SU-DHL-6 (cell line): ENCODE data around the gene MAP4K1.

Experiments used
- EZH2phosphoT487 ChIP-seq: fragments of 200-600 bp; sonication (generic), shearing (Covaris generic); conservative IDR thresholded peaks from 2 replicates; pipeline ENCODE4 v1.6.1; 2018; ENCODE audit warnings: mild to moderate bottlenecking, antibody characterized with exemption, low read length, moderate library complexity, mixed read lengths
- TF ChIP-seq, protein P1 (sequence below): fragments of 200-600 bp; sonication (generic); IDR thresholded peaks from one replicate; pipeline ENCODE4 v1.5.1; 2017; ENCODE audit warnings: antibody characterized with exemption, mild to moderate bottlenecking, low read length, moderate library complexity; ENCODE audit not compliant: insufficient read depth, poor library complexity, severe bottlenecking

DNA sequence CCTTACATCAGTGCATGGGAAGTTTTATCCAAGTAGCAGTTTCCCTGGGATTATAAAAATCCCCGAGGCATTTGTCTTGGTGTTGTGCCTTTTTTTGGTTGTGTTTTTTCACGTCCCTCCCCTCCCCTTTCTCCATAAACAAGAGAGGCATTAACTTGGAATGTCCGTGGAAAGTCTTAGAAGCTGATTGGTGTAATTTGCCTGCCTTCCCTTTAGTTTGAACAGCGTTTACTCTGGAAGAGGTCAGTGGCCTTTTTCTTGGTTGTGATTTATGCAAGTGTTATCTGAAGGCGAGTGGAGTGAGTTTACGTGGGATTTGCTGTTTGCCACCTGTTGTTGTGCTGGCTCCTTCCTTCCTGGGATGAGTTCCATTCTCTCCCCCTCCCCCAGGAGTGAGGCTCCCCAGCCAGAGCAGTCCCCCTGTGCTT, 36.9 kb upstream of the MAP4K1 start:
- TF ChIP-seq, protein P1, sequence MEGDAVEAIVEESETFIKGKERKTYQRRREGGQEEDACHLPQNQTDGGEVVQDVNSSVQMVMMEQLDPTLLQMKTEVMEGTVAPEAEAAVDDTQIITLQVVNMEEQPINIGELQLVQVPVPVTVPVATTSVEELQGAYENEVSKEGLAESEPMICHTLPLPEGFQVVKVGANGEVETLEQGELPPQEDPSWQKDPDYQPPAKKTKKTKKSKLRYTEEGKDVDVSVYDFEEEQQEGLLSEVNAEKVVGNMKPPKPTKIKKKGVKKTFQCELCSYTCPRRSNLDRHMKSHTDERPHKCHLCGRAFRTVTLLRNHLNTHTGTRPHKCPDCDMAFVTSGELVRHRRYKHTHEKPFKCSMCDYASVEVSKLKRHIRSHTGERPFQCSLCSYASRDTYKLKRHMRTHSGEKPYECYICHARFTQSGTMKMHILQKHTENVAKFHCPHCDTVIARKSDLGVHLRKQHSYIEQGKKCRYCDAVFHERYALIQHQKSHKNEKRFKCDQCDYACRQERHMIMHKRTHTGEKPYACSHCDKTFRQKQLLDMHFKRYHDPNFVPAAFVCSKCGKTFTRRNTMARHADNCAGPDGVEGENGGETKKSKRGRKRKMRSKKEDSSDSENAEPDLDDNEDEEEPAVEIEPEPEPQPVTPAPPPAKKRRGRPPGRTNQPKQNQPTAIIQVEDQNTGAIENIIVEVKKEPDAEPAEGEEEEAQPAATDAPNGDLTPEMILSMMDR = no peak
- TF ChIP-seq EZH2phosphoT487 = no peak
